RKO (cell line): Measurements from ENCODE around the gene EPHB6.

Source experiments
- DNase-seq: peaks from one replicate; pipeline ENCODE4 v3.0.0-alpha.2; 2016; ENCODE audit warnings: low spot score

The EPHB6 gene

DNA sequence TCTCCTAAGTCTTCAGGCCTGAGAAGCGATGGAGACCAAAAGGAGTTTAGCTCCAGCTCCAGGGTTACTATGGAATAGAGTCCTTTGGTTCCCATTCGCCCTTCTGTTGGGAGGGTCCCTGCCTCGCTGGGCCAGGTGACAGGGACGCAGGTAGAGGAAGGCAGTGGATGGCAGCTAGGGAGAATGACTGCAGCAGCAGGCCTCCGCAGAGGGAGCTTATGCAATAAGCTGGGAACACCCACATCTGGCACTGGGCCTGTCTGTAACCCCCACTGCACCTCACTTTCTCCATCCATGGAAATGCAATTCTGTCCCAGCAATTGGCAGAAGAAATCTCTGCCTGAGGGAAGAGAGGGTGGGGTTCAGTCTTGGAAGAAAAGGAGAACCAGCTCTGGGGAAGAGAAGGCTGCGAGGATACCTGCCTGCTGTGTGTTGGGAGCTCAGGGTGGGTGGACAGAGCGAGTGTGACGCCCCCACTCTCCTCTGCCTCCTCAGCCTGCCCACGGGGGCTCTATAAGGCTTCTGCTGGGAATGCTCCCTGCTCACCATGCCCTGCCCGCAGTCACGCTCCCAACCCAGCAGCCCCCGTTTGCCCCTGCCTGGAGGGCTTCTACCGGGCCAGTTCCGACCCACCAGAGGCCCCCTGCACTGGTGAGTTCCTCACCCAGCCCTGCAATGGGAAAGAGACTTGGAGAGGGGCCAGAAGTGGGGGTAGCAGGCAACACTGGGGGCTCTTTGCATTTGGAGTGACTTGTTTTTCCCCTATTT, 10.3 kb downstream of the EPHB6 start:
- no peak for DNase-seq

DNA sequence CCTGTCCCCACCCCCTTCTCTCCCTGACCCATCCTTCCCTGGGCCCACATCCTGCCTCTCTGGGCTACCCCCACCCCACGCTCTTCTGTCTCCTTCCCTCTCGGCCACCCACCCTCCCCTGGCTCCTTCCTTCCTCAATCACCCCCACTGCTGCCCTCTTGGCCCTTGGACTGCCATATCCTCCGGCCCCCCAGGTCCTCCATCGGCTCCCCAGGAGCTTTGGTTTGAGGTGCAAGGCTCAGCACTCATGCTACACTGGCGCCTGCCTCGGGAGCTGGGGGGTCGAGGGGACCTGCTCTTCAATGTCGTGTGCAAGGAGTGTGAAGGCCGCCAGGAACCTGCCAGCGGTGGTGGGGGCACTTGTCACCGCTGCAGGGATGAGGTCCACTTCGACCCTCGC, 10.9 kb downstream of the EPHB6 start:
- DNase-seq: no peak

DNA sequence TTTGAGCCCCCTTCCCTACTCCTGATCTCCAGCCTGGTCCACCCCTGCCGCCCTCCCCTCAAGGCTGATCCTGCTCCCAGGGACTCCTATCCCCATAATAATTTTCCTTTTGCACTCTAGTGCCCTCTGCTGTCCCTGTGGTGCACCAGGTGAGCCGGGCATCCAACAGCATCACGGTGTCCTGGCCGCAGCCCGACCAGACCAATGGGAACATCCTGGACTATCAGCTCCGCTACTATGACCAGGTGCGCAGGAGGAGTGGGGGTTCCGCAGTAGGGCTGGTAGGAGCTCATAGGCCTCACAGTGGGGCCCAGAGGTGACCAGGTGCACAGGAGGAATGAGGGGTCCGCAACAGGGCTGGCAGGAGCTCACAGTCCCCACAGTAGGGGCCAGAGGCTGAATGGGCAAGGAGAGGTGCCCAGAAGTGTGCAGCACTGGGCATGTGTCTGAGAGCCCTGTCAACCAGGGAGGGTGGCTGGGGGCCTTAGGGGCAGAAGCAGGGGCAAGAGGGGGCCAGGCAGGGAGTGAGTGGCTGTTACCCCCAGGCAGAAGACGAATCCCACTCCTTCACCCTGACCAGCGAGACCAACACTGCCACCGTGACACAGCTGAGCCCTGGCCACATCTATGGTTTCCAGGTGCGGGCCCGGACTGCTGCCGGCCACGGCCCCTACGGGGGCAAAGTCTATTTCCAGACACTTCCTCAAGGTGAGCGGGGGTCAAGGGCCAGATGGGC, 11.7 kb downstream of the EPHB6 start:
- peak; percentile 39 for DNase-seq

DNA sequence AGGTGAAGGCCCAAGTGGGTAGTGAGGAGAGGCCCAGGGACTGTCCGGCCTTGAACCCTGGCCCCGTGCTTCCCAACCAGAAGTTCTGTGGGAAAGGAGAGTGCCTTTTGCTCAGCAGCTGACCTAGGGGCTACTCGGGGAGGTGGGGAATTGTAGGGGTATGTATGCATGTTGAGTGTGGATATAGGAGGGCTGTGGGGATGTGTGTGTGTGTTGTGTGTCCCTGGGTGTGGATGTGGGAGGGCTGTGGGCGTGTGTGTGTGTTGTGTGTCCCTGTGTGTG, 12.2 kb downstream of the EPHB6 start:
- DNase-seq: no peak

DNA sequence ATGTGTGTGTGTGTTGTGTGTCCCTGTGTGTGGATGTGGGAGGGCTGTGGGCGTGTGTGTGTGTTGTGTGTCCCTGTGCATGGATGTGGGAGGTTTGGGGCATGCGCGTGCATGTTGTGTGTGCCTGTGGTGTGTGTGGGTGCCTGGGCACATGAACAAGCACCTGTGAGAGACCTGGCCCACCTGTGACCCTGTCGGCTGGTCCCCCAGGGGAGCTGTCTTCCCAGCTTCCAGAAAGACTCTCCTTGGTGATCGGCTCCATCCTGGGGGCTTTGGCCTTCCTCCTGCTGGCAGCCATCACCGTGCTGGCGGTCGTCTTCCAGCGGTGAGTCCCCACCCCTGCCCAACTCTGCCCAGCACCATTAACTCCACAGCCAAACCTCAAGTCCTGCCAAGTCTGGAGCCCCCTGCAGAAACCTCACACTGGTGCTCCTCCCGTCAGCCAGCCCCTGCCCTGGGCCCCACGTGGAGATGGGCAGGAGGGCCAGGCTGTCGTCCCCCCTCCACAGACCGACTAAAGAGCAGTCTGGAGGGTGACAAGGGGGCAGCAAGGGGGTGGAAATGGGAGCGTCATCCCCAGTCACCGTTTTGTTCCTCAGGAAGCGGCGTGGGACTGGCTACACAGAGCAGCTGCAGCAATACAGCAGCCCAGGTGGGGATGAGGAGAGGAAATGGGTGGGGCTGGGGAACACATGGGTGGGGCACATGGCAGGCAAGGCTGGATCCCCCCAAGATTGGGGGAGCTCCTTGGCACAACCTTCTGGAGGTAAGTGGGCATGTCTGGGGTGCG, 12.7 kb downstream of the EPHB6 start:
- DNase-seq: no peak

DNA sequence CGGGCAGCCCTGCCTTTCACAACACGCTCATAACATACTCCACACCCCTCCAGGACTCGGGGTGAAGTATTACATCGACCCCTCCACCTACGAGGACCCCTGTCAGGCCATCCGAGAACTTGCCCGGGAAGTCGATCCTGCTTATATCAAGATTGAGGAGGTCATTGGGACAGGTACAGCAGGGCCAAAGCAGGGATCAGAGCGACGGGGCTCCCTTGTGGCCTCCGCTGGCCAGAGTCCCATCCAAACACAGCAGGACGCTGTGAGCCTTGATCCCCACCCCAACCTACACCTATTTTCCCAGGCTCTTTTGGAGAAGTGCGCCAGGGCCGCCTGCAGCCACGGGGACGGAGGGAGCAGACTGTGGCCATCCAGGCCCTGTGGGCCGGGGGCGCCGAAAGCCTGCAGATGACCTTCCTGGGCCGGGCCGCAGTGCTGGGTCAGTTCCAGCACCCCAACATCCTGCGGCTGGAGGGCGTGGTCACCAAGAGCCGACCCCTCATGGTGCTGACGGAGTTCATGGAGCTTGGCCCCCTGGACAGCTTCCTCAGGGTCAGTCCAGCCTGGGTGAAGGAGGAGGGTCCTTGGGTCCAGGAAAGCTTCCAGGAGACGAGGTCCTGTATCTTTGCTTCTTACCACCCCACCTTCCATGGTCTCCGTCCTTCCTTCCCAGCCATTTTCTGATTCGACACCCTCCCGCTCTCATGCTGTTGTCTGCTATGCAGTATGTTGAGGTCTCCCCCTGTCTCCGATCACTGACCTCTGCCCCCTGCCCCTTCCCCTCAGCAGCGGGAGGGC, 13.5 kb downstream of the EPHB6 start:
- DNase-seq: no peak

DNA sequence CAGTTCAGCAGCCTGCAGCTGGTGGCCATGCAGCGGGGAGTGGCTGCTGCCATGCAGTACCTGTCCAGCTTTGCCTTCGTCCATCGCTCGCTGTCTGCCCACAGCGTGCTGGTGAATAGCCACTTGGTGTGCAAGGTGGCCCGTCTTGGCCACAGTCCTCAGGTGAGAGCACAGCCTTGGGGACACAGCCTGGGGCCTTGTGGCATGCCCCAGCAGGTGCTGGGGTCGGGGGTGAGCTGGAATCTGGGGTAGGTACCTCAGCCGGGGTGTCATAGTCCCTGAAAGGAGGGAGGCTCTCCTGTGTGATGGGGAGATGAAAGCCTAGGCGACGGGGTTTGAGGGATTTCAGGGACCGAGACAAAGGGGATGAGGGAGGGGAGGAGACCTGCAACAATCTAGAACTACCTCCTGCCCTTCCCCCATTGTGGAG, 14.1 kb downstream of the EPHB6 start:
- DNase-seq: no peak

DNA sequence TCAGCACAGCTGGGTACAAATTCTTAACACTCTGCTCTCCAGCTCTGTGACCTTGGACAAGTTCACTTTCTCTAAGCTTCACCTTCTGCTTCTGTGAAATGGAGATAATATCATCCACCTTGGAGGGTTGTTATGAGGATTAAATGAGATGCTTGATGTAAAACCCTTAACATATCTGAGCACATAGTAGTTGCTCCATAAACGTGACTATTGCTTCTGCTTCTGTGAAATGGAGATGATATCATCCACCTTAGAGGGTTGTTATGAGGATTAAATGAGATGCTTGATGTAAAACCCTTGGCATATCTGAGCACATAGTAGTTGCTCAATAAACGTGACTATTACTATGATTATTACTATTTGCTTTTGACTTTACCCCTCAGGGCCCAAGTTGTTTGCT, 14.6 kb downstream of the EPHB6 start:
- no peak for DNase-seq

DNA sequence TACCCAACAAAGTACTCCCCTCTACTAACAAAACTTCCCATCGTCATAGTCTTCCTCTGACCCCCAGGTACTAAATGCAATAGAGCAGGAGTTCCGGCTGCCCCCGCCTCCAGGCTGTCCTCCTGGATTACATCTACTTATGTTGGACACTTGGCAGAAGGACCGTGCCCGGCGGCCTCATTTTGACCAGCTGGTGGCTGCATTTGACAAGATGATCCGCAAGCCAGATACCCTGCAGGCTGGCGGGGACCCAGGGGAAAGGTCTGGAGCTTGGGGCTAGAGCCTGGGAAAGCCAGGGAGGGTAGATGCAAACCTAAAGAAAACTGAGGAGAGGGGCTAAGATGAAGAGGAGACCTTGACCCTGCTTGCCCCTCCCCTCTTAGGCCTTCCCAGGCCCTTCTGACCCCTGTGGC, 15.3 kb downstream of the EPHB6 start:
- DNase-seq: no peak

DNA sequence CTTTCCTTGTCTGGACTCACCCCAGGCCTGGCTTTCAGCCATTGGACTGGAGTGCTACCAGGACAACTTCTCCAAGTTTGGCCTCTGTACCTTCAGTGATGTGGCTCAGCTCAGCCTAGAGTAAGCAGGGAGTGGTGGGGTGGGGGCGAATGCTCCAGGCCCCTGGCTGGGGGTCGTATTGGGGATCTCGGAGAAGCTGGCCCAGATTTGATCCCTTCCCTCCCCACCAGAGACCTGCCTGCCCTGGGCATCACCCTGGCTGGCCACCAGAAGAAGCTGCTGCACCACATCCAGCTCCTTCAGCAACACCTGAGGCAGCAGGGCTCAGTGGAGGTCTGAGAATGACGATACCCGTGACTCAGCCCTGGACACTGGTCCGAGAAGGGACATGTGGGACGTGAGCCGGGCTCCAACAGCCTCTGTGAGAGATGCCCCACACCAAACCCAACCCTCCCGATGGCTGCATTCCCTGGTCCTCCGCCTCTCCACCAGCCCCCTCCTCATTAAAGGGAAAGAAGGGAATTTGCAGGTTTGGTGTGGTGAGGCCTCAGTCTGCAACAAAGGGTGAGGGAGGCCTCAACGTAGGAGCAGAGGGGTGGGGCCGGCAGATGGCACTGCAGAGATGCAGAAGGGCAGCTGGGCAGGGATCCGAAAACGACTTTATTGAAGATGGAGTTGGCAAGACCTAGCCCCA, 15.8 kb downstream of the EPHB6 start:
- no peak for DNase-seq

DNA sequence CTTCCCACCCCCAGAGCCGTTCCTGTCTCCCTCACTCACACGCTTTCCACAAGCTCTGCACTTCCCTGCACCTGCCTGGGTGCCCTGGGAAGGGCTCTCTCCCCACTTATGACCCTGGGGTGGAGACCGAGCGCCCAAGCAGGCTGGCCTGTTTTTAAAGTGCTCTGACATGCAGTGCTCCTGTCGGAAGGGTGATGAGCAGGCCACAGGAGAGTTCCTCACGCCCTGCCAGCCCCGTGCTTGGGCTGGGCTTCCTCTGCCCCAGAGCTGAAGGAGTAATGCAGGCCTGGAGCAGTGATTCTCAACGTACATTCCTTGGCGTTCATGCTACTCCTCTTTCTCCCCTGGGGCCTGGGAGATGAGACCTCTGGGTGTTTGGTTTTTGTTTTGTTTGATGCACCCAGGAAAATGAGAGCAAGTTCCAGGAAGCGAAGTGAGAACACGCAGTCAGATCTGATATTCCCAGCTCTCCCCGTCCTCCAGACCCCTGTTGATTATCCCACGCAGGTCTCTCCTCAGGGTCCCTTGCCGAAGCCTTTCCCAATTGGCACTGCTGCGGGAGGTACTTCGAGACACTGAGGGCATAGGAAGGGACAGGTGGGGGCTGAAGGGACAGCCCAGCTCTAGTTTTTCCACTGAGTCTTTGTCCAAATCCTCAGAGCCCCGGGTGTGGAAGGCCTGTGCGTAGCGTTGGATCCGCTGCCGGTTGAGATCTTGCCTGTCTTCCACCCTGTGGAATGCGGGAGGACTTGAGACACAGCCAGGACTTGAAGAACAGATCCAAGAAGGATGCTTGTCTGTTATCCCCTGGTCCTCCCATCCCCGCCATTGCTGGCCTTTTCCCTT, 16.6 kb downstream of the EPHB6 start:
- DNase-seq: no peak

DNA sequence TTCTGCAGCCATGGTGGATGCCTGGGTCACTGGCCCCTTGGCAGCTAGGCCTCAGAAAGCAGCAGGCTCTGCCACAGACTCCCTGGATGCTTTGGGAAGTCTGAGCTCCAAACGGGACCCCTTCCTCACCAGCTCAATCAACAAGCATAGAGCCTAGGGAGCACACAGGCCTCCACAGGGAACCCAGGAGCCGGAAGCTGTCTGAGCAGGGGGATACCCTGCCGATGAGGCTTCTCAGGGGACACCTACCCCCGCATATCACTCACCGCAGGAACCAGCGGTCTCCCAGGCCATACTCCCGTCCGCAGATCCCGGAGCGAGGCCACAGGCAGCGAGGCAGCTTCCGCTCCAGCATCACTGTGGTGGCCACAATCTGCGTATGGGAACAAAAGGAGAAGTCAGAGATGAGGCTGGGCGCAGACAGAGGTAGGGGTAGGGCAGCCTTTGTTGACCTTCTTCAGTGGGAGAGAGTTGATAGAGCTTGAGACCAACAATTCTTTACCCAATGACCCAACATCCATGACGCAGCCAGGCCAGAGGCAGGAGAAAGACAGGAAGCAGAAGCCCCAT, 17.3 kb downstream of the EPHB6 start:
- no peak for DNase-seq

DNA sequence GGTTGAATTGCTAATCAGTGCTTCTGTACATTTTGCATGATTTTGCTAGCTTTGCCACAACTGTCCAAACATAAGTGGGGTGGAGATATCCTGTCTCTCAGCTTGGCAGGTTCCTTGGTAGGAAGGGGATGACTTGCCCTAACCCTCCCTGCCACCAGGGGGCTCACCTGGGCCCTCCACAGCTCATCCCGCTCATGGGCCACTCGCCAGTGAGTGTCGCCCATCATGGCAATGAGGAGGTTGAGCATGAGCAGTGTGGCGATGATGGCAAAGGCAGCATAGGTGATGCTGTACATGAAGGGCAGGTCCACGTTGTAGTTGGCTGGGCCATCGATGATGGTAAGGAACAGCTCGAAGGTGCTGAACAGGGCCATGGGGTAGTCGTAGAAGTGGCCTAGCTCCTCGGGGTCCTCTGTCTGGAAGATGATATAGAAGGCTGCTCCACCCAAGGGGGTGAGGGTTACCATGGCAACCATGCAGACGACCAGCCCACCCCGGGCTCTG, 18.5 kb downstream of the EPHB6 start:
- peak; percentile 48 for DNase-seq

DNA sequence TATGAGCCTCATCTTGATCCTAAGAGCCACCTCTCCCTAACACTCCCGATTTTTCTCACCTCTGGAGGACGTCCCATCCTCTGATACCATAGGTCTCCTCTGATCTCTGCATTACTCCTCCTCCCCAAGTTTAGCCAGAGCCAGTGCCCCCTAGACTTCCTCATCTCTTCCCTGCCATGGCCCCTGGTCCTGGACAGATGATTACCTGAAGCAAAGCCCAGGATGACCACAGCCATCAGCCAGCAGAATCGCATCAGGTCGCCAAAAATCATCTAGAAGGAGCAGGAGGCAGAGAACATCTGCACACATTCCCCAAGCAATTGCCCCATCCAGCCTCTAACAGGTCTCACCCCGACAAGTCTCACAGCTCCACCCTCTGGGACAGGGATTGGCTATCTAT, 19.0 kb downstream of the EPHB6 start:
- DNase-seq: no peak

DNA sequence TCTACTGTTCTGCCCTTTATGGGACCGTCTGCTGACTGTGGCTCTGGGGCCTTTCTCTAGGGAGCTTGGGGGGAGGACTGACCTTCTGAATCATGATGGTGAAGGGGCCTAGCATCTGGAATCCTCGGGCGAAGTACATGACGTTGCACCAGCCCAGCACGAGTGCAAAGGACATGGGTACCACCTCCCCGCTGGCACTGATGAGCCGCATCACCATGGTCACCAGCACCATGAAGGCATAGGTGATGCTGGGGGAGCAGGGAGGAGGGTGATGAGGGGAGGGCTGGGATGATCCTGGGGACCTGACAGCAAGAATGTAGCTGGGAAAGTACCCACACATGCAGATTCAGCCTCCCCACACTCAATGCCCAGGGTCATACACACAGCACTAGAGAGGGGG, 19.5 kb downstream of the EPHB6 start:
- no peak for DNase-seq

DNA sequence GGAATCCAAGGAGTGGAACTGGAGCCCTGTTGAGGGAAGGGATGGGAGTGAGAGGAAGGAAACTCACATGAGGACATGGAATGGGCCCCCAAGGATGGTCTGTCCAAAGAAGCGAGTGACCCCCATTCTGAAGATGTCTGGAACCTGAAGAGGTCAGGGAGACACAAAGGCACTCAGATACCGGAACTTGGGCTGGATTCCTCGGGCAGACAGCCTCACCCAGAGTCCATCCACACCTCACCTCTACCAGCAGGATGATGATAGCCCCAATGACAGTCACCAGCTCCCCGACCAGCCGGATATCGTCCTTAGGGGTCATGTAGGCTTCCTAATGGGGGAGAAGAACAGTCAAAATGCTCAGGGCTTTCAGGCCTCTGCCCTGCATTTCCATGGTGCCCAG, 20.0 kb downstream of the EPHB6 start:
- no peak for DNase-seq

DNA sequence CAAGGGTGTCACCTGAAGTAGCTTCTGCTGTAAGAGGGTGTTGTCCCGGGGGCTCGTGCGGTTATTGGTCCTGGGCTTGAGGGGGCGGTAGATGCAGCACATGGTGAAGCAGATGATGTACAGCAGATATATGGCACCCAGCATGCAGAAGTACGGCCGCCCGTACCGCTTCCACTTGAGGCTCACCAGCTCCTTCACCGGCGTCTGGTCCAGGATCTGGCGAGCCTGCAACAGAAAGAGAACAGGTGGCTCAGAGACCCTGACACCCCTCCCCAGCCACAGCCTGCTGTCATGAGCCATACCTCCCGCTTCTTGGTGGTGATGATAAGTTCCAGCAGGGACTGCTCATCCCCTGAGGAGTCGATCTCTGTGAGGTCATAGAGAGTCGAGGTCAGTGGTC, 20.6 kb downstream of the EPHB6 start:
- no peak for DNase-seq

DNA sequence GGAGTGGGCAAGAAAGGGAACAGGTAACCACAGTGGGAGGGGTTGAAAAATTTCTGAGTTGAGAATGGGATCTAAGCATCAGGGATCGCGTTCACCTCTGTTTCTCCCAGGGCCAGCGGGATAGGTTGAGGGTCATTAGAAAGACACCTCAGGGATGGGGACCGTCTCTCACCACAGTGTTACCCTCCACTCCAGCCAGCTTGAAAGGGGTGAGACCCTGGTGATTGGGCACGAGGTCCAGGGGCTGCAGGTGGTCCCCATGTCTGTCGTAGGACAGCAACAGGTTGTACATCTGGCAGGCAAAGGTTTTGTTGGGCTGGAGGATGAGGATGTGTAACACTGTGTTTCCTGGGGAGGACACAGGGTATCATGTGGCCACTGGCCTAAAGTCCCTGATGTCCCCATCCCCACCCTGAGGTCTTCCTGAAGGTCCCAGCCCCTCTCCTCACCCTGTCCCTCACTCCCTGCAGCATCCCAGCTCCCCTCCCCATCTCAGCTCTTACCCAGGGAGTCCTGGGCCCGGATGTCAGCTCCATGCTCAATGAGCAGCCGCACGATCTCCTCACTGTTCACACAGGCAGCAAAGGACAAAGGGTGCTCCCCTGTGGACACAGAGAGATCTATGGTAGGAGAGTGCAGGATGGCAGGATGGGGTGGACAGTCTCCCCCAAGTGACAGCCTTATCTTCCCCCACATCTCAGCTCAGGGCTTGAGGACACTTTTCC, 21.5 kb downstream of the EPHB6 start:
- DNase-seq: no peak
